Stimulated activated CD4-positive, alpha-beta T cell treated with anti-CD3 and anti-CD28 coated beads, TNF-alpha, amount 100 ng/mL, for 24 hours (primary cell): Measurements from ENCODE around the gene OR10G7.

Experiments
- DNase-seq, 3 experiments: peaks; one replicate each; pipeline ENCODE4 v3.0.0-alpha.2; 2020; ENCODE audit warnings: low read depth in 3 of 3

OR10G7 gene, protein sequence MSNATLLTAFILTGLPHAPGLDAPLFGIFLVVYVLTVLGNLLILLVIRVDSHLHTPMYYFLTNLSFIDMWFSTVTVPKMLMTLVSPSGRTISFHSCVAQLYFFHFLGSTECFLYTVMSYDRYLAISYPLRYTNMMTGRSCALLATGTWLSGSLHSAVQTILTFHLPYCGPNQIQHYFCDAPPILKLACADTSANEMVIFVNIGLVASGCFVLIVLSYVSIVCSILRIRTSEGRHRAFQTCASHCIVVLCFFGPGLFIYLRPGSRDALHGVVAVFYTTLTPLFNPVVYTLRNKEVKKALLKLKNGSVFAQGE

DNA sequence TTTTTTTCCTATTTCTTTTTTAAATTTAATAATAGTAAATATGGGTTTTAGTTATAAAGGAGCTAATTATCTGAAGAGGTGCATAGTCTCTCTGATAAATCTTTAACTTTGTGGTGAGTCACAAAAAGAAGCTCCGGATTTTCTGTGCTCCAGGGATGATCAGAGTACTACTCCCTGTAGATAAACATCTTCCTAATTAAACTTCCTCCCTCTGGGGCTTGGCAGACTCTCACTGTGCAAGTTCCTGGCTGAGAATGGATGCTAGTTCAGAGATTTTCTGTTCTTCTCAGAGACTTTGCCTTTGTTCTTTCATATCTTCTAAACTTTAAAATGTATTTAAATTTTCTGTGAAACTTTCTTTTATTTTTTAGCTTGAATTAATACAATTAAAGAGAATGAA lies at the start of gene OR10G7:
Gene OR10G7 (minus strand): TSS at position 72 of the 400 bp plus-strand sequence. CDS start 2,324 bp downstream, outside the sequence.
- no peak for DNase-seq

DNA sequence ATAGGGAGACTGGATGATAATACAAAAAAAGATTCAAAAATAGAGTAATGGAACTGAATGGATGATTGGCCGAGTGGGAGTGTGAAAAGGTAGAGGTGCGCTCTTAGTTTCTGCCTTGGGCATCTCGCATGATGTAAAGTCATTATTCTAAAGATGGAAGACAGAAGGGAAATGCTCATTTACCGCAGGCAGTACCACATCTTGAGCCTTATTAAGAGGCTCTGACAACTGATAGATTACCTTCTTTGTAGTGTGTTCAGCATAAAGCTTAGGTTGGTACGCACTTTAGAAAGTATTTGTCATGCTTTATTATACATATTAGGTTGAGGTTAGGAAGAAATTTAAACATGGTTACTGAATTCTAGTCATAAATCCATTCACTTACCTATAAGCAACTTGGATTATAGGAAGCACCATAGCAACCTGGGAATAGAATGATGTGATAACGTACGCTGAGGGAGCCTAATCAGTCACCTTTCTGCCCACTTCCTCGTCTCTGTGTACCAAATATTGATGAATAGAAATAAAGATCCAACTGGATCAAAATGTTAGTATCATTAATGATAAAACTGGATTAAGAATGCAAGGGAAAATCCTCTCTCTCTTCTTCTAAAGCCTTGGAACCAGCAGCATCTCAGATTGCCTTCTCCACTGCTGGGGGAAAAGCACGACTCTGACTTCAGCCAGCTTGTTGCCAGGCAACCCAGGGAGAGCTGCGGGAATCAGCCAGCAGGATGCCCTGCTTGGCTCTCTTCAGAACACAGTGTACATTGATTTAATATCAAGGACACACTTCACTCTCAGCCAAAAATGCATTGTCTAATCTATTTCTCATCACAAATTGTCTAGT lies 45.1 kb upstream of the OR10G7 start:
- DNase-seq, result no peak

DNA sequence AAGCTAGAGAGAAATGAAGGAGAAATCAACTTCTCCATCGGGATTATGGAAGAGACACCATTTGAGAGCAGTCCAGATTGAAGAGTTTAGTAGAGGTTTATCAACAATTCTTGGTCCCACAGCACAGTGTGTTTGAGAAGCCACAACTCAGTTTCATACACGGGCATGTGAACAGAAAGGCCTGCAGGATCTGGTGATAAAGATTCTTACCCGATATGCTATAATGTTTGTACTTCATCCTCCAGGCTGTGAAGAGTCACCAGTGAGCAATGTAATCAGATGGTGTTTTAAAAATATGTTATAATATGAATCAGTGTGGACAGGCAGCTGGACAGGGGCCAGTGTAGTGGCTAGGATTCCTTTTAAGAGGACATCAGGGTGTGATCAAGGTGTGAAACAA lies 44.5 kb upstream of the OR10G7 start:
- DNase-seq, result no peak

DNA sequence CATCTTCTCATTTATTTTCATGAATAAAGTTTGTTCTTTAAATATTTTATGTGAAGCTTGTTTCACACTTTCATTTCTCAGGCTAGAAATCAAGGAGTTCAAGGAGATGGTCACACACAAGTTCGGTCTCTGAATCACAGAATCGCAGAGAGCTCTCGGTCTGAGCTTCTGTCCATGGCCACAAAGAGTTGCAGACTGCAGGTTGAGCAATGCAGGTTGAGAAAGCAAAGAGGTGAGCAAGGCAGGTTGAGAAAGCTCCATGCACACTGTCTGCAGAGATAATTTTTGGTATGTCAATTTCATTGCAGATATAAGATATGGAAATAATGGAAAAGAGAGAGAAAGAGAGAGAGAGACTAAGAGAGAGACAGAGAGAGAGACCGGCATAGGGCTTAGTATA lies 41.2 kb upstream of the OR10G7 start:
- DNase-seq, result no peak

DNA sequence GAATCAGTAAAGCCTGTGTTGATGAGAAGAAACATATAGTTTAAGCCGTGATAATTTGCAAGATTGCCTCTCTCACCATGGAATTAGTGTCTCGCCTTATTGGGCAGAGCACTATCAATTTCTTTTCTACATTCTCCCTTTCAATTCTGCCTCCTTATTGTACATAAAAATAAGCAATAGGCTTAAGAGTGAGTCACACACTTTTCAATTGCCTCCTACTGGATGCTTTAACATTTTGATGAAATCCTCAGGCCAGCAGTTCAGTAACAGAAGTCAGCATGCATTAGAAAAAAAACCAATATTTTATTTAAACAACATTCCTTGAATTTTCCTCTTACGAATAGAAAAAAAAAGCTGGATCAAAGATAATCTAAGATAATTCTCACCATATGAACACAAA lies 40.4 kb upstream of the OR10G7 start:
- no peak for DNase-seq

DNA sequence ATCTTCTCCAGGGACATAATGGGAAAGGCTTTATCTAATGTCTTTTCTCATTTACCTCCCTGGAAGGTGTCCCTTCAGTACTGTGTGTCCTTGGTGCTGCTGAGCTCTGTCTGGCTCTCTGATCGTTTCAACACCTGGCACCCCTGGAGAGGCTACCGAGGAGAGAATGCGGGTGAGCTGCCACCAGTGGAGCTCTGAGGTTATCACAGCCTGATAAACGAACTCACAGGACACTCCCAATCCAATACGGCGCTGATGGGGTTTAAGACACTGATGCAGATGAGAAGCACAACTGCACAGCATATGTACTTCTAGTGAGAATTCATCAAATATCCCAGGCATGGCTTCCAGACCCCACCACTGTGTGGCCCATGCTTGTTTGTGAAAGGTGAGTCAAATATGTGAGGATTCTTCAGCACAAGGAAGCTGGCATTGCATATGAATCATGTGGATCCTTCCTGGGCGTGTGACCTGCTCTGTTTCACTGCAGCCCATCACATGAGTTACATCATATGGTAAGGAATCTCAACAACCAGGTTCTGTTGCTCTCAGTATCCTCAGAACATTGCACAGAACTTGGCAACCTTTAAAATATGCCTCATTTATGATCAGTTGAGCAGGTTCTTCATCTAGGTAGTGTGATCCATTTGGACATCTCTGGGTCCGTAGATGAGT lies 39.3 kb upstream of the OR10G7 start:
- no peak for DNase-seq

DNA sequence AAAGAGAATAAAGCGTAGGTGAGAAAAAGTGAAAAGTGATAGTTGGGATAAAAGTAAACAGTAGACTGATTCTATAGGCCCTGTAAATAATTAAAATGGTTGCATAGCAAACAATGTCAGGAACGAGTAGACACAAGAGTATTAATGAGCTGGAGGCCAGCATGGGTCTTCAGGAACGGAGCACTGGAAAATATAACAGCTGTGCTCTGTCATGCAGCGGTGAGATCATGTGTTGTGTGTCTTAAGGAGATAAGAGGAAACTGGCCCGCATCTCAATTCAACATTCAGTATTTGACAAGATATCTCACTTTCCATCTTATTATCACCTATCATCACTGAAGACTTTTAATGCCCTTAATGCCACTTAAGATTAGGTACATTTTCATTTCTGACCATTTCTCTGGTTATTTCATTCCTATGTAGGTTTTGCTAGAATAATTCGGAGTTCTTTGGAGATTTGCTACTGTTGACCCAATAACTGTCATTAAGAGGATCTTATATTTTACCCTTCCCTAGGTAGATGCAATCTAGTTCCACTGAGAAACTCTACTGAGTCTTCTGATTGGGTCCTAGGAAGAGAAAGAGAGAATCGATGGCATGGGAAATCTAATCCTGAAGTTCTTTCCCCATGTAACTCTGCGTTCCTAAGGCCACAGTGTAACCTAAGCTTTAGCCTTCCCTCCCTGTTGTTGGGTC lies 38.7 kb upstream of the OR10G7 start:
- DNase-seq, result no peak

DNA sequence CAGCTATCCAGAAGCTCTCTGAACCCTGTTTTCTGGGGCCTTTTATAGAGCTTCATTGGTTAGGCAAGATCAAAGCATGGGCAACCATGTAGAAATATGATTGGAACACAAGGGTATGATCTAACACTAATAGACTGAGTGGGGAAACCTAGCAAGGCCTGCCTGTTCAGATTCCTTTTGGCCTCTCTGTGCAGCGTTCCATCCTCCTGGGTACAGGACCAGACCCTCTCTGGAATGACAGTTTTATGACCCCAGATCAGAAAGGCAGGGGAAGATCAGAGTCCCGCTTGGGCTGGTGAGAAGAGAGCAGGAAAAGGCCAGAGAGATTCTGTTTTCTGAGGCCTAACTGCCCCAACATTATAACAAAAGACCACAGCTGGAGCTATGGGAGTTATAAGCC lies 37.5 kb upstream of the OR10G7 start:
- DNase-seq, result no peak

DNA sequence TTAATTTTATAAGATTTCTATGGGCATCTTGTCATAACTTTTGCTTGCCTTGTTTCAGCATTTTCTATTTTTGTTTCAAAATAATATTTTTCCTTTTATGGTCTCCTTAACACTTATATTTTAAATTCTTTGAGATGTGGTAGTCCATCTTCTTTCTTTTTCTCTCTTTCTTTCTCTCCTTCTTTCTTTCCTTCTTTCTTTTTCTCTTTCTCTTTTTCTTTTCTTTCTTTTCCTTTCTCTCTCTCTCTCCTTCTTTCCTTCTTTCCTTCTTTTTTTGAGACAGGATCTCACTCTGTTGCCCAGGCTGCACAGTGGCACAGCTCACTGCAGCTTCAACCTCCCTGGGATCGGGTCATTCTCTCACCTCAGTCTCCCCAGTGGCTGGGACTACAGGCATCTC lies 36.1 kb upstream of the OR10G7 start:
- no peak for DNase-seq

DNA sequence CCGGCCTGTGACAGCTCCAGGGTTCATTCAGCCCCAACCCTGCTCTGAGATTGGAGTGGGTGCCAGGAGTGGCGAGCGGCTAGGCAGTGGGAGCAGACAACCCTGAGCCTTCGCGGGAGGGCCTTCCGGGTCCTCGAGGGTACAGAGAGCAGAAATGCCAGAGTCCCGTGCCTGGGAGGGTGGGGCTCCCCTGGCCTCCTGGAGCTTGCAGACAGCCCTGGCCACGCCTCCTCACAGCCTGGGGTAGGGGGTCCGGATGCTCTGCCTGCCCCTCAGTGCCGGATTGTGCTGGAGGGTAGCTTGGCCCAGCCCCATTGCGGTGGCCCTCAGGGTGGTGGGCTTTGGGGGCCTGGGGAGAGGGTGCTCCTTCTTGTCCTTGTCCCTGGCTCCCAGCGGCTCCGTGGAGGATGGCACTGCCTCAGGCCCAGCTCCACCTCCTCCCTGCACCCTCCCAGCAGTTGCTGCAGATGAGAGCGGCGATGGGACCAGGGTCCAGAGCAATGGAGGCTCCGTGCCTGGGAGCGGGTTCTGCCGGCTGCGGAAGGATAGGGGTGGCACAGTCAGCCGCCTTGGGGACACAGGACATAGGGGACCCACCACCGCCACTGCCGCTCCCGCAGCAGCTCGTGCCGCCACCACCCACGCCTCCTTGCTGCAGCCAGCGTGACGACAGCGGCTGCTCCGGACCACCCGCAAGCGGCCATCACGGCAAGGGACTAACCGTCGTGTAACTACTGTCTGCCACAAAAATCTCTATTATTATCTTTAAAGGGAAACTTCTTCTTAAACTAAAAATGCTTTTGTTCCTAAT lies 34.9 kb upstream of the OR10G7 start:
- no peak for DNase-seq

DNA sequence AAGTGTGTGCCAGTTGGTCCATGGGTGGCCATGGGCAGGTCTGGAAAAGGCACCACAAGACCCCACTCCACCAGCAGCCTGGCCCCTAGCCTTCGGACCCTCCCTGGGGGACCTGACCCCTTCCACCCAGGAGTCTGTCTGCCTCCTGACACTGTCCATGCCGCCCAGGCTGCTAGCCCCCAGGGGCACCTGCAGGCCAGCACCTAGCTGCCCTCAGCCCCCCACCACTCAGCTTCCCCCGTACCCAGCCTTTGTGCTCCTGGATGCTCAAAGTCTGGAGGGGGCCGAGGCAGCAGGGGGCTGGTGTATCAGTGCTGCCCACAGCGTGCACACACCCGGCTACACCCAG lies 34.3 kb upstream of the OR10G7 start:
- DNase-seq, result no peak

DNA sequence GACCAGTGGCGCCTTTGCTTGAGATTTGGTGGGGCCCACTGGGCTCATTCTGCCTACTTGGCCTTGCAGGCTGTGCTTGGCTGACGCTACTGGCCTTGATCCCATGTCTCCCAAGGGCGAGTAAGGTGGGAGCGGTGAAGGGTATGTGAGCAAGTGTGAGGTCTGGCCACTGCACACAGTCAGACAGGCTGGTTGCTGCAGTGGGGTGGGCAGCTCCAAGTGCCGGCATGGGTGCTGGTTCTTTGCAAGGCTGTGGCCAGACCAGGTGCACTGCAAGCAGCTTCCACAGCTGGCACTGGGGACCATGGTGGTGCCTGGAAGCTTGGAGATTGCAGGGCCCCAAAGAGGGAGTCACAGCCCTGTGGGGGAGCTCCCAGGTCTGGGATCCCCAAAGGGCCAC lies 33.4 kb upstream of the OR10G7 start:
- DNase-seq, result no peak

DNA sequence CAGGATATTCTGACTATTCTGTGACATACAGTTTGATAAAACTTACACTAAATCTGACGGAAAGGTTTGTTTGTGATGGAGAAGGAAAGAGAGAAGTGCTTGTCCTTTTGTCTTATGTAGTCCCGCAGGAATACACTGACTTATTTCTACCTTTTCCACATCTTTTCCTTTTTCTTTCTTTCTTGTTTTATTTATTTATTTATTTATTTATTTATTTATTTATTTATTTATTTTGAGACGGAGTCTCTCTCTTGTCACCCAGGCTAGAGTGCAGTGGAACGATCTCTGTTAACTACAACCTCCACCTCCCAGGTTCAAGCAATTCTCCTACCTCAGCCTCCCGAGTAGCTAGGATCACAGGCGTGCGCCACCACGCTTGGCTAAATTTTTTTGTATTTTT lies 31.0 kb upstream of the OR10G7 start:
- no peak for DNase-seq

DNA sequence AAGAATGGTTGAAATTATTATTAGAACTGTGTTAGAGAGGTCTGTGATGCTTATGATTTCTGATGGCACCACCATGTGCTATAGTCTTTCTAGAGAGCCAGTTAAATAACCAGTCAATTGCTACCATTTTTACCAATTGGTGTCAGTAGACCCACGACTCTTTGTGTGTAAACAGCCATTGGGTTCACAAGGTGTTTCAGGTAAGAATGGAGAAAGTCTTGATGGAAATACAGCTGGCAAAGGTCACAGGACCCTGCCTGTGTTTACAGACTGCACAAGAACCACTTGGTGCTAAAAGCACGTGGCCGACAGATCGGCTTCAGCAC lies 30.5 kb upstream of the OR10G7 start:
- DNase-seq, result no peak

DNA sequence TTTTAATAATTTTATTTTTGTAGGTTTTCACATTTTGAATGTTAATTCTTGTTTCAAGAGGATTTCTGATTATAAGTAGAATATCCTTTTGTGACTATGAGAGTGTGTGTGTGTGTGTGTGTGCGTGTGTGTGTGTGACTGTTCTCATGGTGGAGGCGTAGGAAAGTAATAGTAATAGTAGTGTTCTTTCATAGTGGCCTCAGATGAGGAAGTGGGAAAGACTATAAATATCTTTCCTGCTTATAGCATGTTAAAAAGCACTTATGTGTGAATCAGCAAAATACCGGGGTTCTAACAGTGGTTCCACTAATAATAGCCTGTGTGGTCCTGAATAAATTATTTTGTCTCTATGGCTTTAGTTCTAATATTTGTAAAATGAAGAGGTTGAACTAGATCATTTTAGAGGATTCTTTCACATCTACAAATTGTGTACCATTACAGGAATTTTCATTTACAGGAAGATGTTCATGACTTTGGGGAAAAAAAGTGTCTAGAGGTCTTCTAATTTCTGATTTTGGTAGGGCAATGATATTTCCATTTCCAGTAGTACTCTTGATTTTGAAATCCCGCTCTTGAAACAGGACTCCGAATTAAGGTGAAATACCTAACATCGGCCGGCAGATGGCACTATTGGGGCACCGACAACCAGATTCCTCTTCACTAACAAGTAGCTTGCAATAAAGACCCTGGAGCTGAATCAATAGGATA lies 29.9 kb upstream of the OR10G7 start:
- peak; percentile 36 to 60 (median 41) for DNase-seq

DNA sequence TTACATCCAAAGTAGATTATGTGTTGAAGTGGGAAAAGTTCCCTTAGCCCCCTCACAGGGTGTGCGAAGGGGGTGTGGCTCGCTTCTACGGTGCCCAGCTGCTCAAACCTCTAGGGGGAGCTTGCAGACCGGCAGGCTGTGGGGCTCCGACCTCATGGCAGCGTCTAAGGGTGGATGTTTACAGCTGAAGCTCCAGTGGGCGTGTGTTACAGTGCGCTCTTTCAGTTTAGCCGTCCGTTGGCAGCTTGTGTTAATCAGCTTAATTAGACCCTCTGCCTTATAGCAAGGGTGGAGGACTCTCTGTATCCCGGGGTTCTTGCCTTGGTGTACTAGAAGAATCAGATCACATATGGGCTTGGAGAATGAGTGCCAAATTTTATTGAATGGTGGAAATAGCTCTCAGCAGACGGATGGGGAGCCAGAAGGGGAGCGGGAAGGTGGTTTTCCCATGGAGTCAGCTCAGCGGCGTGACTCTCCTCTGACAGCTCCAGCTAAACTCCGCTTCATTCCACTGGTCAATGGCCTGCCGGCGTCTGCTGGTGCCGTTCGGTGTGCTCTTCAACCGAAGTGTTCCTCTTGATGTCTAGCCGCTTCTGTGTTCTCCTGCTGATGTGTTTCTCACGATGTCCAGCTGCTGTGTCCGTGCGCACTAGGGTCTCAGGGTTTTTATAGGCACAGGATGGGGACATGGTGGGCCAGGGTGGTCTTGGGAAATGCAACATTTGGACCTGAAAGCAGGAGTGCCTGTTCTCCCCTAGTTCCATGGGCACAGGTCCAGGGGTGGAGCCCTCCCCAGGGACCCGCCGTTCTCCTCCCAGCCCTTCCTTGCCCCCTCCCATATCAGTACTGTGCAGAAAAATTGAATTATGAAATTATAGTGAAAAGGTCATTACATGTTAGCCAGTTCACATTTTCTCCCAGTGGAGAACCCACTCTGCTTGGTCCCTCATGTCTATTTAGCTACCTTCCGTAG lies 28.6 kb upstream of the OR10G7 start:
- DNase-seq, result peak in 2 of 3 experiments; percentile 18 to 25

DNA sequence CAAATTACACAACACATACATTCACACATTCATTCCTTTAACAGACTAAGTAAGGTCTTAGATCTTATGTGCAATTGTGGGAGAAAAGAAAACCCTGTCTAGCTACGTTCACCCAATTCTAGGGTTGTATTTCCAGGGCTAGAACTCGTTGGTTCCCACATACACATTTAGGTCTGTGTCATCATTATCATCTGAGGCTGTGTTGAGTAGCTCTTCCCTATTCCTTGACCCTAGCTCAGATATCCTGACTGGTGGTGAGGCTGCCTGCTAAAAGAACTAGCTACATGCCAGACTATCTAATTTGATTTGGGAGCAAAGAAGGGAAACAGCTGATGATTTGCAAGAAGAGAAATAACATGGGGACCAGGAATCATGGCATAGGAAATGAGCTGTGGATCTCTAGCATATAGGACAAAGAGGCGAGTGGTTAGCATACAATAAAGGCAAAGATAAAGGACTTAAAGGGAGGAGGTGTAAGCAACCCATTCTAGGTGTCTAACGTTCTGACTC lies 27.5 kb upstream of the OR10G7 start:
- no peak for DNase-seq

DNA sequence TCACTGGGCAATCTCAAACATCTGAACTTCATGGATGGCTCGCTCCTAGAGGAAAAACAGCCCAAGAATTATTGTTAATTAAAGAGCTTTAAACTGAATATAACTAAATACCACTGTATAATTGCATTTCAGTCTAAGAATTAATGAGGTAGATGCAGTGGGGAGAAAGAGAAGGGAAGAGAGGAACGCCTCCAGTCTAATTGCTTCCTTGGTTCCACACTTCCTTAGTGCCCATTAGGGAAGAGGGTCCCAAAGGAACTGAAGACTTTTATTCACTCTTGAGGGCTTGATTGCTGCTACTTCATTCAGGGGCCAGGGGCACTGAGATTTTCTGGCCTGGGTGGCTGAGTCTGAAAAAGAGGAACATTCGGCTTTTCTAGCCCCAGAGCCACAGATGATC lies 11.8 kb upstream of the OR10G7 start:
- no peak for DNase-seq

DNA sequence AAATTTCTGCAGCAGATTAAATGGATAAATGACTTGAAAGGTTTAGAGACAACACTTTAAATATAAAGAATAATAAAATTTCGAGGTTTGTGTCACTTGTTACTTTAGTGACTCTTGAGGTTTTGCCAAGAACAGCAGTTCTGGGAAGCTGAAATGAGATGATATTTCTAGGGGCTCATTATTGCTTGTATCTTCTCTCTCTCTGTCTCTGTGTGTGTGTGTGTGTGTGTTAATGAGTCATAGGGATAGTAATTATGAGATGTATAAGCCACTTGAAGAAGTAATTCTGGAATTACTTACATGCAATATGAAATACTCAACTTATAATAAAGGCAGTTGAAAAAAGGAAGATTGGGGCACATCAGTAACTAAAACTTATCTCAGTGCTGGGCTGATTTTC lies 9.6 kb upstream of the OR10G7 start:
- no peak for DNase-seq
